Tibial nerve (tissue), 4 donors: ENCODE results near the gene ACLY.

Experiments used
- CTCF ChIP-seq, 5 experiments: fragments of 200-600 bp in 3 of 5; fragments of 450-650 bp in 2 of 5; sonication (generic) in 3 of 5; IDR thresholded peaks; one replicate each; pipeline ENCODE4 v1.5.1; 2016 to 2019; ENCODE audit warnings: antibody characterized with exemption in 5 of 5, mild to moderate bottlenecking in 3 of 5, moderate library complexity in 2 of 5
- EP300 ChIP-seq, 2 donors: sonication (generic); formaldehyde crosslinking; IDR thresholded peaks; one replicate each; pipeline ENCODE4 v1.6.1; 2017; ENCODE audit warnings: antibody characterized with exemption in 2 of 2, mild to moderate bottlenecking in 1 of 2
- POLR2A ChIP-seq, 2 donors: fragments of 450-650 bp; IDR thresholded peaks; one replicate each; pipeline ENCODE4 v1.6.1; 2017; ENCODE audit warnings: antibody characterized with exemption in 2 of 2, mild to moderate bottlenecking in 2 of 2, moderate library complexity in 2 of 2

GRCh38 chr17:41849251-41849990, 69.3 kb downstream of the ACLY start:
- TF ChIP-seq CTCF (IDR thresholded peaks at IDR 0.05) (no peak), POLR2A (IDR thresholded peaks at IDR 0.05) (no peak), EP300 (IDR thresholded peaks at IDR 0.05) (no peak)
